ENCODE results near the gene DAAM2. TPM values are rescaled to one million over a fixed set of nuclear protein-coding genes. Genes with fewer than 3 reads are reported as not detected.

Gene DAAM2
- total RNA-seq, 3 donors from 2014 or later = 16.2 to 59.5 (median 41.3) TPM

GRCh38 chr6:39910744-39911143, 118.6 kb downstream of the DAAM2 start:
- H3K27me3 ChIP-seq = no peaks in the 10 kb centered on the region
- H3K36me3 ChIP-seq = no peaks in the 10 kb centered on the region
- H3K9me3 ChIP-seq = no peaks in the 10 kb centered on the region
- no peak for TF ChIP-seq POLR2A (IDR thresholded peaks at IDR 0.05)
- TF ChIP-seq CTCF (IDR thresholded peaks at IDR 0.05) = no peak
- no peak for TF ChIP-seq POLR2AphosphoS5 (IDR thresholded peaks at IDR 0.05)
- H3K27ac ChIP-seq = no peak overlapping the region
- no peak for DNase-seq (ENCODE audit: low spot score in 2 of 2)
- no peak overlapping the region for H3K4me3 ChIP-seq
- intact Hi-C loops (cut with DNase I; ENCODE audit: low total_unique reads) = no loop called here
- no peaks in the 10 kb centered on the region for H3K4me1 ChIP-seq

DNA sequence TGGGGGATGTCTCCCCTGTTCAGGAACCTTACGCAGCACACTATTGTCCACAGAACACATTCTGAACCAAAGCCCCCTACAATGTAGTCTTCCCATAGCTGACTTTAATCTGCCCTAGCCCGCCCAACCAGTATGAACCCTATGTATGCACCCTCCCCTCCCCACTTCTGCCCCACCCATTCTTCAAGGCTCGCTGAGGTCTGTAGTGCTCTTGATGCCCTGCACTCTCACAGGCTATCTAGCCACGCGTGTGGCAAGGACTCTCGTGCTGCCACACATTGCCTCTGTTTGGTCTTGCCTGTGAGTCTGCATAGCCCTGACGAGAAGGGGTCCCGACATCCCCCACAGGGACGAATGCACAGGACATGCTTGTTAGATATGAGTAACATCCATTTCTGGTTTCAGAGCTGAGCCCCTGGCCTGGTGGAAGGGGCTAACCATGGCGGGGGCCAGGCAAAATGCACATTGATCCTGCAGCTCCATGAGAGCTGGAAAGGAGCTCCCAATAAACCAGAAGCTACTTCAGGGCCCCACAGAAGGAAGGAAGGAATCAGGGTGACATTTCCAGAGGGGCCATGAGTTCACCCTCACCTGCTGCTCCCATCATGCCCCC, 119.4 kb downstream of the DAAM2 start:
- TF ChIP-seq POLR2A (IDR thresholded peaks at IDR 0.05) (no peak), POLR2AphosphoS5 (IDR thresholded peaks at IDR 0.05) (no peak), CTCF (IDR thresholded peaks at IDR 0.05) (no peak)
- intact Hi-C loops (cut with DNase I; ENCODE audit: low total_unique reads) = no loop called here
- Histone ChIP-seq H3K36me3 (no peaks in the 10 kb centered on the region), H3K9me3 (no peaks in the 10 kb centered on the region), H3K4me1 (no peaks in the 10 kb centered on the region), H3K4me3 (no peak overlapping the region), H3K27me3 (no peaks in the 10 kb centered on the region), H3K27ac (no peak overlapping the region)
- no peak for DNase-seq (ENCODE audit: low spot score in 2 of 2)

- H3K4me3 ChIP-seq = no peak overlapping the region
- no peaks in the 10 kb centered on the region for H3K27me3 ChIP-seq
- no peak for TF ChIP-seq POLR2AphosphoS5 (IDR thresholded peaks at IDR 0.05)
- TF ChIP-seq POLR2A (IDR thresholded peaks at IDR 0.05) = no peak
- no peak for TF ChIP-seq CTCF (IDR thresholded peaks at IDR 0.05)
- no peaks in the 10 kb centered on the region for H3K36me3 ChIP-seq
- no peaks in the 10 kb centered on the region for H3K9me3 ChIP-seq
- intact Hi-C loops (cut with DNase I; ENCODE audit: low total_unique reads) = no loop called here
- no peak for DNase-seq (ENCODE audit: low spot score in 2 of 2)
- no peak overlapping the region for H3K27ac ChIP-seq
- H3K4me1 ChIP-seq = no peaks in the 10 kb centered on the region
Observed at GRCh38 chr6:39912446-39912845, 120.3 kb downstream of the DAAM2 start.

- no peaks in the 10 kb centered on the region for H3K36me3 ChIP-seq
- no peaks in the 10 kb centered on the region for H3K9me3 ChIP-seq
- TF ChIP-seq POLR2A (IDR thresholded peaks at IDR 0.05) (no peak), POLR2AphosphoS5 (IDR thresholded peaks at IDR 0.05) (no peak), CTCF (IDR thresholded peaks at IDR 0.05) (no peak)
- intact Hi-C loops (cut with DNase I; ENCODE audit: low total_unique reads) = no loop called here
- no peak overlapping the region for H3K4me3 ChIP-seq
- no peaks in the 10 kb centered on the region for H3K4me1 ChIP-seq
- H3K27me3 ChIP-seq = no peaks in the 10 kb centered on the region
- no peak for DNase-seq (ENCODE audit: low spot score in 2 of 2)
- H3K27ac ChIP-seq = no peak overlapping the region
Observed at GRCh38 chr6:39913391-39913916, 121.3 kb downstream of the DAAM2 start.

DNA sequence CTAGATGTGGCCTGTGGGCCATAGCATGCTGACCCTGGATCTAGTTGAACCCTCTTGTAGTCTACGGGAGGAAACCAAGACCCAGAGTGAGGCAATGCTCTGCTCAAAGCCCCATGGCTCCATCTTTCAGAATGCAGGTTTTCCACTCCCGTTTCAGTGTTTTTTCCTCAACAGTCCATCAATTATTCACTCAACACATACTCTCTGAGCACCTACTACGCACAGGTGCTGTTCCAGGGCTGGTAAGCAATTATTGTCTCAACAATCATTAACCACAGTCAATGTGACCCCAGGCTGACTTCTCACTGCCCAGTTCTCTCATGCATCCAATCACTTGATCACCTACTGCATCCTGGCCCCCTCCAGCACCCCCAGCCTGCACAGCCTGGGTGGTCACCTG, 122.1 kb downstream of the DAAM2 start:
- Histone ChIP-seq H3K4me3 (no peak overlapping the region), H3K27ac (no peak overlapping the region), H3K27me3 (no peaks in the 10 kb centered on the region), H3K36me3 (no peaks in the 10 kb centered on the region), H3K4me1 (no peaks in the 10 kb centered on the region), H3K9me3 (no peaks in the 10 kb centered on the region)
- intact Hi-C loops (cut with DNase I; ENCODE audit: low total_unique reads) = no loop called here
- TF ChIP-seq CTCF (IDR thresholded peaks at IDR 0.05) (no peak), POLR2A (IDR thresholded peaks at IDR 0.05) (no peak), POLR2AphosphoS5 (IDR thresholded peaks at IDR 0.05) (no peak)
- no peak for DNase-seq (ENCODE audit: low spot score in 2 of 2)

Data from breast epithelium (tissue), 4 donors.